Endothelial cell of umbilical vein (primary cell): ENCODE measurements around the gene SLC25A30.

Source experiments
- CTCF ChIP-seq, 2 donors: IDR thresholded peaks; 1 replicate in 1 of 2; 2 replicates in 1 of 2; pipeline ENCODE4 v1.5.1; 2011; ENCODE audit warnings: low read length in 2 of 2, mild to moderate bottlenecking in 2 of 2, moderate library complexity in 2 of 2, control low read depth in 1 of 2, inconsistent platforms in 1 of 2, low read depth in 1 of 2; ENCODE audit not compliant: insufficient read depth in 1 of 2; ENCODE audit errors: extremely low read depth in 1 of 2
- MYC ChIP-seq: IDR thresholded peaks from one replicate; pipeline ENCODE4 v1.6.1; 2011; ENCODE audit warnings: mild to moderate bottlenecking, low read depth, low read length

- no peak for TF ChIP-seq CTCF (IDR thresholded peaks at IDR 0.05; ENCODE audit: extremely low read depth in 1 of 2, insufficient read depth in 1 of 2, low read depth in 1 of 2, low read length in 2 of 2)
- TF ChIP-seq MYC: no peak
These were observed 29.0 kb upstream of the SLC25A30 start for GRCh38 chr13:45447050-45447661.
